ENCODE results near the gene SH3RF3.

The SH3RF3 gene

GRCh38 chr2:109497911-109498870 is 369.2 kb downstream of the SH3RF3 start:
- no peak for TF ChIP-seq CTCF (IDR thresholded peaks at IDR 0.05; ENCODE audit: insufficient read depth, low read depth, low read length, missing control alignments)
- DNase-seq (ENCODE audit: low read depth), result no peak
- no peak overlapping the region for H3K4me3 ChIP-seq (ENCODE audit: low read depth, low read length)

- TF ChIP-seq CTCF (IDR thresholded peaks at IDR 0.05; ENCODE audit: insufficient read depth, low read depth, low read length, missing control alignments), result no peak
- H3K4me3 ChIP-seq (ENCODE audit: low read depth, low read length), result no peak overlapping the region
- no peak for DNase-seq (ENCODE audit: low read depth)
These were observed 369.9 kb downstream of the SH3RF3 start for GRCh38 chr2:109498906-109499305.

GRCh38 chr2:109499566-109499965 is 370.6 kb downstream of the SH3RF3 start:
- H3K4me3 ChIP-seq (ENCODE audit: low read depth, low read length), result no peak overlapping the region
- no peak for TF ChIP-seq CTCF (IDR thresholded peaks at IDR 0.05; ENCODE audit: insufficient read depth, low read depth, low read length, missing control alignments)
- no peak for DNase-seq (ENCODE audit: low read depth)

- DNase-seq (ENCODE audit: low read depth), result no peak
- no peak for TF ChIP-seq CTCF (IDR thresholded peaks at IDR 0.05; ENCODE audit: insufficient read depth, low read depth, low read length, missing control alignments)
- H3K4me3 ChIP-seq (ENCODE audit: low read depth, low read length), result no peak overlapping the region
These were observed 371.9 kb downstream of the SH3RF3 start for GRCh38 chr2:109500910-109501309.

- no peak for DNase-seq (ENCODE audit: low read depth)
- no peak for TF ChIP-seq CTCF (IDR thresholded peaks at IDR 0.05; ENCODE audit: insufficient read depth, low read depth, low read length, missing control alignments)
- H3K4me3 ChIP-seq (ENCODE audit: low read depth, low read length), result no peak overlapping the region
These were observed 372.5 kb downstream of the SH3RF3 start for GRCh38 chr2:109501461-109501860.

- no peak overlapping the region for H3K4me3 ChIP-seq (ENCODE audit: low read depth, low read length)
- no peak for TF ChIP-seq CTCF (IDR thresholded peaks at IDR 0.05; ENCODE audit: insufficient read depth, low read depth, low read length, missing control alignments)
- DNase-seq (ENCODE audit: low read depth), result no peak
These were observed 374.2 kb downstream of the SH3RF3 start for GRCh38 chr2:109503191-109503590.
